Brain pericyte (primary cell): ENCODE measurements around the gene RNF214.
"Not testable (repeated sequence)": the region's sequence is repeated elsewhere in the genome, so short reads cannot be mapped to it uniquely, and the experiment has no call there.

Source experiments
- DNase-seq: peaks from one replicate; pipeline ENCODE4 v3.0.0-alpha.2; 2012; ENCODE audit warnings: low read depth, low spot score

RNF214 gene

GRCh38 chr11:117230999-117231841 is 1.3 kb upstream of the RNF214 start:
- DNase-seq = no peak

GRCh38 chr11:117231842-117232091 is 704 bp upstream of the RNF214 start, which contains the start of gene PCSK7:
TSS of gene PCSK7 (minus strand) at chr11:117232073. CDS start at chr11:117229844, 2,229 bp downstream.
- no peak for DNase-seq

- DNase-seq = no peak
Measured at GRCh38 chr11:117232911-117233409, 489 bp downstream of the RNF214 start.

GRCh38 chr11:117238221-117238620 is 5.8 kb downstream of the RNF214 start:
- no peak for DNase-seq

- DNase-seq = no peak
Measured at GRCh38 chr11:117239295-117239694, 6.8 kb downstream of the RNF214 start.

GRCh38 chr11:117248341-117248740 is 15.9 kb downstream of the RNF214 start:
- DNase-seq = no peak

GRCh38 chr11:117249571-117249970 is 17.1 kb downstream of the RNF214 start:
- DNase-seq = no peak

- no peak for DNase-seq
Measured at GRCh38 chr11:117251506-117251905, 19.0 kb downstream of the RNF214 start.

- DNase-seq = no peak
Measured at GRCh38 chr11:117255966-117256365, 23.5 kb downstream of the RNF214 start.

- DNase-seq = no peak
Measured at GRCh38 chr11:117256573-117256972, 24.1 kb downstream of the RNF214 start.

- no peak for DNase-seq
Measured at GRCh38 chr11:117258576-117258975, 26.1 kb downstream of the RNF214 start.

GRCh38 chr11:117259417-117259816 is 26.9 kb downstream of the RNF214 start:
- DNase-seq = no peak

GRCh38 chr11:117264624-117265323 is 32.3 kb downstream of the RNF214 start:
- not testable (repeated sequence) for DNase-seq

- no peak for DNase-seq
Measured at GRCh38 chr11:117265745-117266144, 33.3 kb downstream of the RNF214 start.

- DNase-seq = no peak
Measured at GRCh38 chr11:117269856-117270255, 37.4 kb downstream of the RNF214 start.

GRCh38 chr11:117271208-117271607 is 38.7 kb downstream of the RNF214 start:
- no peak for DNase-seq

- not testable (repeated sequence) for DNase-seq
Measured at GRCh38 chr11:117272175-117272574, 39.7 kb downstream of the RNF214 start.

GRCh38 chr11:117273550-117274289 is 41.2 kb downstream of the RNF214 start:
- peak; percentile 48 for DNase-seq

- no peak for DNase-seq
Measured at GRCh38 chr11:117278347-117278746, 45.9 kb downstream of the RNF214 start.

- DNase-seq = no peak
Measured at GRCh38 chr11:117279711-117280376, 47.4 kb downstream of the RNF214 start.

- peak; percentile 32 for DNase-seq
Measured at GRCh38 chr11:117281159-117281558, 48.7 kb downstream of the RNF214 start.

- DNase-seq = no peak
Measured at GRCh38 chr11:117281869-117282268, 49.4 kb downstream of the RNF214 start.
